ENCODE measurements around the gene UBE2QL1.

DNA sequence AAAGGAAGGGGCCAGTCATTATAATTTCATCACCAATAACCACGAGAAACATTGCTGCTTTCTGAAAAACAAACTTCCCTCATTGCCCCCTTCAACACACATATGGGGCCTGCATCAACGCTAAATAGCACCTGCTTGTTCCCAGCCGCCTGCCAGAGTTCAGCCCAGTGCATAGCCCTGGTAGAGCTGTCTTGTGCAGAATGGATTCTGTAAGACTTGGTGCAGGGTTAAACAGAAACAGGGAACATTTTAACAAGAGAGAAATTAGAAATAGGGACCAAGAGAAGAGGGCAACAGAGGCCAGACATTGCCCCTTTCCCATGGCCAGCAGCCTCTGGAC is 56.7 kb downstream of the UBE2QL1 start:
- TF ChIP-seq, protein P1, sequence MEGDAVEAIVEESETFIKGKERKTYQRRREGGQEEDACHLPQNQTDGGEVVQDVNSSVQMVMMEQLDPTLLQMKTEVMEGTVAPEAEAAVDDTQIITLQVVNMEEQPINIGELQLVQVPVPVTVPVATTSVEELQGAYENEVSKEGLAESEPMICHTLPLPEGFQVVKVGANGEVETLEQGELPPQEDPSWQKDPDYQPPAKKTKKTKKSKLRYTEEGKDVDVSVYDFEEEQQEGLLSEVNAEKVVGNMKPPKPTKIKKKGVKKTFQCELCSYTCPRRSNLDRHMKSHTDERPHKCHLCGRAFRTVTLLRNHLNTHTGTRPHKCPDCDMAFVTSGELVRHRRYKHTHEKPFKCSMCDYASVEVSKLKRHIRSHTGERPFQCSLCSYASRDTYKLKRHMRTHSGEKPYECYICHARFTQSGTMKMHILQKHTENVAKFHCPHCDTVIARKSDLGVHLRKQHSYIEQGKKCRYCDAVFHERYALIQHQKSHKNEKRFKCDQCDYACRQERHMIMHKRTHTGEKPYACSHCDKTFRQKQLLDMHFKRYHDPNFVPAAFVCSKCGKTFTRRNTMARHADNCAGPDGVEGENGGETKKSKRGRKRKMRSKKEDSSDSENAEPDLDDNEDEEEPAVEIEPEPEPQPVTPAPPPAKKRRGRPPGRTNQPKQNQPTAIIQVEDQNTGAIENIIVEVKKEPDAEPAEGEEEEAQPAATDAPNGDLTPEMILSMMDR (IDR thresholded peaks at IDR 0.05), result no peak
- no peak for TF ChIP-seq POLR2A (IDR thresholded peaks at IDR 0.05)
